Kidney (tissue), 14 donors: ENCODE data around the gene MFGE8. TPM values are rescaled to one million over a fixed set of nuclear protein-coding genes. Genes with fewer than 3 reads are reported as not detected.

Experiments
- DNase-seq, 5 donors: peaks; one replicate each; pipeline ENCODE4 v3.0.0-alpha.2; 2013 to 2020
- FAIRE-seq: peaks from 2 replicates; lab custom pipeline; 2012; peaks lifted over from hg19 to GRCh38; lab: Jason Lieb, UNC
- H3K27ac ChIP-seq, 2 donors: one replicate each; pipeline ENCODE4 v1.7.0; 2013; ENCODE audit warnings: low read depth in 2 of 2, low read length in 2 of 2, inconsistent platforms in 1 of 2
- H3K27me3 ChIP-seq: one replicate; pipeline ENCODE4 v1.7.1; 2013; ENCODE audit warnings: low read length, inconsistent platforms; ENCODE audit not compliant: control insufficient read depth, insufficient read depth
- H3K36me3 ChIP-seq, 3 donors: one replicate each; pipeline versions ENCODE4 v1.7.0 to v1.7.1; 2013; ENCODE audit warnings: low read length in 3 of 3, control low read depth in 1 of 3, inconsistent platforms in 1 of 3; ENCODE audit not compliant: insufficient read depth in 3 of 3, control insufficient read depth in 2 of 3
- H3K4me1 ChIP-seq, 3 donors: one replicate each; pipeline versions ENCODE4 v1.7.0 to v1.7.1; 2013; ENCODE audit warnings: low read length in 3 of 3, inconsistent platforms in 1 of 3, low read depth in 1 of 3; ENCODE audit not compliant: control insufficient read depth in 2 of 3, insufficient read depth in 2 of 3
- H3K4me3 ChIP-seq, 3 donors: one replicate each; pipeline versions ENCODE4 v1.7.0 to v1.8.1; 2013; ENCODE audit warnings: low read length in 3 of 3, control low read depth in 1 of 3, inconsistent platforms in 1 of 3
- H3K9ac ChIP-seq, 3 donors: one replicate each; pipeline versions ENCODE4 v1.7.0 to v1.7.1; 2013; ENCODE audit warnings: low read length in 3 of 3, control low read depth in 1 of 3, inconsistent platforms in 1 of 3
- H3K9me3 ChIP-seq, 3 donors: one replicate each; pipeline versions ENCODE4 v1.7.0 to v1.7.1; 2013; ENCODE audit warnings: low read length in 3 of 3, control low read depth in 1 of 3, inconsistent platforms in 1 of 3; ENCODE audit not compliant: control insufficient read depth in 2 of 3, insufficient read depth in 1 of 3
- CTCF ChIP-seq: IDR thresholded peaks from 3 replicates; pipeline ENCODE4 v1.5.1; 2012; ENCODE audit warnings: mild to moderate bottlenecking, moderate library complexity, borderline replicate concordance; ENCODE audit not compliant: insufficient read depth; ENCODE audit errors: extremely low read depth
- intact Hi-C: fragments of 100-400 bp; cut with DNase I; formaldehyde crosslinking; loops from one replicate; pipeline ENCODE4 v1.11.1; 2022
- polyA plus RNA-seq: library from polyadenylated mRNA; stranded (reverse); fragments of 350-450 nt; fragmentation: Illumina TruSeq; extraction: RNeasy Lipid Tissue Mini Kit (QIAGEN cat#74804); gene quantifications from one replicate; pipeline ENCODE4 v1.2.3, GENCODE V29; 2014; ENCODE audit warnings: low read depth, low replicate concordance; ENCODE audit not compliant: insufficient read depth
- total RNA-seq: library from RNA; stranded (reverse); fragmentation: NEBNext Ultra II Directional; extraction: Animal tissue kit (Norgen Biotek cat#: 25700); gene quantifications from one replicate; pipeline ENCODE4 v1.2.1, GENCODE V29; 2021
- donor health status: control.
- donor health status: control.
- donor health status: control.
- donor health status: control.
- donor health status: control.
- donor health status: DM: yes; HTN: yes; CAD: no.
- donor health status: Normal renal cell carcinoma (clear cell type).

Gene MFGE8
- total and polyA plus RNA-seq, 2 donors from 2014 or later: 88.0 to 184 TPM

DNA sequence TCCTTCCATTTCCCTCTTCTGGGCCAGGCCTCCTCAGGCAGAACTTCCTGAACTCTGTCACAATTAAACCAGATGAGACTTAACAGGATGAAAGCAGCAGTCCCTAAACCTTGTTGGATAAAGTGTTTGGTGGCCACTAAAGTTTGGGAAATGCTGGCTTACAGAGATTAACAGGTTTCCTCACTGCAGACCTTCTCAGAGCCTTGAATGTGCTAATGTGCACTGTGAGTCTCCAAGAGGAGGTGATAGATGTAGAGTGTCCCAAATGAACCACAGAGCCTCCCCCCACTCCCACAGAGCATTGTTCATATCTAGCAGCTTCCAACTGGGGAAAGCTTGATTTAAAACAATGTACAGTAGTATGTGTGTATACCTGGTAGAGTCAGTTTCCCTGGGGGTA, 60.7 kb downstream of the MFGE8 start:
- H3K9me3 ChIP-seq: no peaks in the 10 kb centered on the region
- no peak overlapping the region for H3K4me3 ChIP-seq
- no peak for TF ChIP-seq CTCF
- intact Hi-C loops: no loop called here
- no peaks in the 10 kb centered on the region for H3K4me1 ChIP-seq
- no peak for FAIRE-seq
- H3K27me3 ChIP-seq: no peaks in the 10 kb centered on the region
- no peak for DNase-seq
- H3K9ac ChIP-seq: no peak overlapping the region
- no peaks in the 10 kb centered on the region for H3K36me3 ChIP-seq
- H3K27ac ChIP-seq: no peak overlapping the region

GRCh38 chr15:88849376-88850072, 63.7 kb downstream of the MFGE8 start:
- no peaks in the 10 kb centered on the region for H3K4me1 ChIP-seq
- intact Hi-C loops: no loop called here
- no peaks in the 10 kb centered on the region for H3K27me3 ChIP-seq
- TF ChIP-seq CTCF: no peak
- no peak overlapping the region for H3K9ac ChIP-seq
- H3K4me3 ChIP-seq: no peak overlapping the region
- DNase-seq (peak in 4 of 5 donors; percentile 64 to 82 (median 78)), FAIRE-seq (no peak)
- no peaks in the 10 kb centered on the region for H3K9me3 ChIP-seq
- no peak overlapping the region for H3K27ac ChIP-seq
- H3K36me3 ChIP-seq: no peaks in the 10 kb centered on the region

Other genes starting within 250 kb of the MFGE8 start
- 10.3 TPM for gene ACAN, start 109.9 kb downstream of the MFGE8 start, total RNA-seq
- gene ACAN, start 109.9 kb downstream of the MFGE8 start, polyA plus RNA-seq: 2.8 TPM
- 11.2 TPM for gene HAPLN3, start 17.8 kb downstream of the MFGE8 start, total RNA-seq
- gene HAPLN3, start 17.8 kb downstream of the MFGE8 start, polyA plus RNA-seq: 2.2 TPM
- gene ABHD2, start 175.1 kb upstream of the MFGE8 start, total RNA-seq: 123 TPM
- gene ABHD2, start 175.1 kb upstream of the MFGE8 start, polyA plus RNA-seq: 13.3 TPM